C4-2B (cell line): ENCODE data around the gene NEMF.
"Not testable (repeated sequence)": the region's sequence is repeated elsewhere in the genome, so short reads cannot be mapped to it uniquely, and the experiment has no call there.

Experiments
- ZFX ChIP-seq: fragments of 450-650 bp; IDR thresholded peaks from 2 replicates; pipeline ENCODE4 v1.6.1; 2017
- TF ChIP-seq, protein P1 (sequence below): fragments of 450-650 bp; conservative IDR thresholded peaks from 2 replicates; pipeline ENCODE4 v1.5.1; 2017; ENCODE audit warnings: mild to moderate bottlenecking

DNA sequence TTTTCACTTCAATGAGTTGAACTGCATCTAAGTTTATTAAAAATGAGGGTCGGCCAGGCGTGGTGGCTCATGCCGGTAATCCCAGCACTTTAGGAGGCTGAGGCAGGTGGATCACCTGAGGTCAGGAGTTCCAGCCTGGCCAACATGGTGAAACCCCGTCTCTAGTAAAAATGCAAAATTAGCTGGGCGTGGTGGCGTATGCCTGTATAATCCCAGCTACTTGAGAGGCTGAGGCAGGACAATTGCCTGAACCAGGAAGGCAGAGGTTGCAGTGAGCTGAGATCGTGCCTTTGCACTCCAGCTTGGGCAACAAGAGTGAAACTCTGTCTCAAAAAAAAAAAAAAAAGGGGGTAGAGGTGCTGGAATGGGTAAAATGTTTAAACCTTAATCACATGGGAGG, 71.5 kb downstream of the NEMF start:
- TF ChIP-seq, protein P1, sequence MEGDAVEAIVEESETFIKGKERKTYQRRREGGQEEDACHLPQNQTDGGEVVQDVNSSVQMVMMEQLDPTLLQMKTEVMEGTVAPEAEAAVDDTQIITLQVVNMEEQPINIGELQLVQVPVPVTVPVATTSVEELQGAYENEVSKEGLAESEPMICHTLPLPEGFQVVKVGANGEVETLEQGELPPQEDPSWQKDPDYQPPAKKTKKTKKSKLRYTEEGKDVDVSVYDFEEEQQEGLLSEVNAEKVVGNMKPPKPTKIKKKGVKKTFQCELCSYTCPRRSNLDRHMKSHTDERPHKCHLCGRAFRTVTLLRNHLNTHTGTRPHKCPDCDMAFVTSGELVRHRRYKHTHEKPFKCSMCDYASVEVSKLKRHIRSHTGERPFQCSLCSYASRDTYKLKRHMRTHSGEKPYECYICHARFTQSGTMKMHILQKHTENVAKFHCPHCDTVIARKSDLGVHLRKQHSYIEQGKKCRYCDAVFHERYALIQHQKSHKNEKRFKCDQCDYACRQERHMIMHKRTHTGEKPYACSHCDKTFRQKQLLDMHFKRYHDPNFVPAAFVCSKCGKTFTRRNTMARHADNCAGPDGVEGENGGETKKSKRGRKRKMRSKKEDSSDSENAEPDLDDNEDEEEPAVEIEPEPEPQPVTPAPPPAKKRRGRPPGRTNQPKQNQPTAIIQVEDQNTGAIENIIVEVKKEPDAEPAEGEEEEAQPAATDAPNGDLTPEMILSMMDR, result not testable (repeated sequence)
- not testable (repeated sequence) for TF ChIP-seq ZFX
